ENCODE data around the gene SNPH.

Gene SNPH

DNA sequence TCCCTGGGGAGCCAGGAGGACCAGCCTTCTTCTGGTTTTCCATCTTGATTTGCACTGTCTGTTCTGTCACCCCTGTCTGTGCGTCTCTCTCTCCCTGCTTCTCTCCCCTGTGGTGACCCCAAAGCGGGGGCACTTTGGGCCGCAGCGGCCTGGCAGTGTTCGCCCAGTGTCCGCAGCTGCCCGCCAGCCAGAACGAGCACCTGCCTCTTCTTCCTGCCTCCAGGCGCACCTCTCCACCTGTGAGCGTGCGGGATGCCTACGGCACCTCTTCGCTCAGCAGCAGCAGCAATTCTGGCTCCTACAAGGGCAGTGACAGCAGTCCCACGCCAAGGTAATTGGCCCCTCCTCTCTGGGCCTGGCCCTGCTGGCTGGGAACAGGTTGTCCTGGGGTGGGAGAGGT, 30.8 kb downstream of the SNPH start:
- TF ChIP-seq, protein P1, sequence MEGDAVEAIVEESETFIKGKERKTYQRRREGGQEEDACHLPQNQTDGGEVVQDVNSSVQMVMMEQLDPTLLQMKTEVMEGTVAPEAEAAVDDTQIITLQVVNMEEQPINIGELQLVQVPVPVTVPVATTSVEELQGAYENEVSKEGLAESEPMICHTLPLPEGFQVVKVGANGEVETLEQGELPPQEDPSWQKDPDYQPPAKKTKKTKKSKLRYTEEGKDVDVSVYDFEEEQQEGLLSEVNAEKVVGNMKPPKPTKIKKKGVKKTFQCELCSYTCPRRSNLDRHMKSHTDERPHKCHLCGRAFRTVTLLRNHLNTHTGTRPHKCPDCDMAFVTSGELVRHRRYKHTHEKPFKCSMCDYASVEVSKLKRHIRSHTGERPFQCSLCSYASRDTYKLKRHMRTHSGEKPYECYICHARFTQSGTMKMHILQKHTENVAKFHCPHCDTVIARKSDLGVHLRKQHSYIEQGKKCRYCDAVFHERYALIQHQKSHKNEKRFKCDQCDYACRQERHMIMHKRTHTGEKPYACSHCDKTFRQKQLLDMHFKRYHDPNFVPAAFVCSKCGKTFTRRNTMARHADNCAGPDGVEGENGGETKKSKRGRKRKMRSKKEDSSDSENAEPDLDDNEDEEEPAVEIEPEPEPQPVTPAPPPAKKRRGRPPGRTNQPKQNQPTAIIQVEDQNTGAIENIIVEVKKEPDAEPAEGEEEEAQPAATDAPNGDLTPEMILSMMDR (IDR thresholded peaks at IDR 0.05): no peak

DNA sequence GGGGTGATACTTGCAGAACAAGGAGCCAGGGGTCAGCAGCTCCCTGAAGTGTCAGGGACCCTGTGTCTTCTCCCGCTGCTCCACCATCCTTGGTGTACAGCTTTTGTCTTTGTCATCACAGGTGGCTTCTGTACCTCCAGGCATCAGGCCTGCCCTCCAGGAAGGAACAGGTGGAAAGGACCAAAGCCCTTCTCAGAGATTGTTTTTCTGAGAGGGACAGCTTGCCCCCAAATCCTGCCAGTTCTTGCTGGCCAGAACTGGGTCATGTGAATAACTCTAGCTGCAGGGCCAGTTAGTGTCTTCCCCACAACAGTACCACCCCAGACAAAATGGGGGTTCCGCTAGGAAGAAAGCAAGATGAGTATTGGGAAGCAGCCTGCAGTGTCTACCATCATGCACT, 31.4 kb downstream of the SNPH start:
- TF ChIP-seq, protein P1 (IDR thresholded peaks at IDR 0.05): no peak

DNA sequence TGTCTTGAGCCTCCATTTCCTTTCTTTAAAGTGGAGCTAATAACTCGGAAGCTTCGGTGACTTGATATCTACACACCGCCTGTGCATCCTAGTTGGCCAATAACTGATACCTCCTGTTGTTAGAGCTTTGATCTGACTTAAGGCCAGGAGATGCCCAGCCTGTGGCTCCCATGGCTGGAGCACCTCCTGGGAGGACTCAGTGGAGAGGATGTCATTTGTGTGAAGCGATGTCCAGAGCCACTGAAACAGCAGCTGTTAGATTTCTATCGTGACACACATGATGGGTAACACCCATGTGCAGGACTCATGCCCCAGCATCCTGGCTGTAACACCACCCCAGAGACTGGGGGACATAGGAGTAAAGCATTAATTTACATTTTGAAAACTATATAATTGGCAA, 32.1 kb downstream of the SNPH start:
- TF ChIP-seq, protein P1 (IDR thresholded peaks at IDR 0.05): no peak

DNA sequence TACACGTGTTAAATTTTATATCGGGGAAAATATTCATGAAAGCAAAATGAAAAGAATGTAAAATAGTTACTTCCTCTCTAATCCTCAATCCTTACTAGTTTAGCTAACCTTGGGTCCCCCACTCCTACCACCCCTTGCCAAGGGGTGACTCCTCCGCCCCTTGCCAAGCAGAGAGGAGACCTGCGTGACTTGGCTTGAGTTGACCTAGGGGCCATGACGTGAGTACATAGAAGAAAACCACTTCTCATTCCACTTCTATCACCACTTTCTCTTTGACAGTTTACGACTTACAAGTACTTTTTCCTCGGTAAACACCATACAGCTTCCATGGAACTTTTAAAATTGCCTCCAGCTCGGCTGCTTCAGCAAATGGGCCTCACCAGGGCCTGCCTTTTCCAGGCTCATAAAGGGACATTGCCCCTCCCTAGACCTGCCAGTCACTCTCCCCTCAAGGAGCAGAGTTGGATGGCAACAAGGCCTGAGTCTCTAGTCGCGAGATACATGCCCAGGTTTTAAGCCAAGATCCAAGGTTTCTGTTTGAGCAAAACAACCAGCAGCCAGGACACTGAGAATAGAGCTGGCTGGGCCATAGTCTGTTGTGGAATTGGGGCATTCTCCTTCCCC, 32.9 kb downstream of the SNPH start:
- TF ChIP-seq, protein P1 (IDR thresholded peaks at IDR 0.05): no peak

DNA sequence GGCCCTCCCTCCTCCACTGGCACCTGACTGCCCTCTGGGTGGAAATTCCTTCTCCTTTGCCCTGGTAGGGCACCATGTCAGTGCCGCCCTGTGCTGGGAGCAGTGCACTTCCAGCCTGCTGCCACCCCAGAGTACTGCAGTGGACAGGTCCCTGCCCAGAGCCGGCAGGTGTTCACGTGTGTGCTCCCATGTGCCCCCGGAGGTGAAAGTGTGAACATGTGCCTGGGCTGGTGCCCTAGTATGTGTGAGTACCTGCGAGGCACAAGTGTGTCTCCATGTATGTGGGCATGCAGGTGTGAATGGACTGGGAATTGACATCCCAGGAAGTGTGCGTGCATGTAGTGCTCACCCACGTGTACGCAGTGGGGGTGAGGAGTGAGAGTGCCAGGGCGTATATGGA, 33.4 kb downstream of the SNPH start:
- TF ChIP-seq, protein P1 (IDR thresholded peaks at IDR 0.05): peak; percentile 38; the same call in 1 of the 2 replicates

DNA sequence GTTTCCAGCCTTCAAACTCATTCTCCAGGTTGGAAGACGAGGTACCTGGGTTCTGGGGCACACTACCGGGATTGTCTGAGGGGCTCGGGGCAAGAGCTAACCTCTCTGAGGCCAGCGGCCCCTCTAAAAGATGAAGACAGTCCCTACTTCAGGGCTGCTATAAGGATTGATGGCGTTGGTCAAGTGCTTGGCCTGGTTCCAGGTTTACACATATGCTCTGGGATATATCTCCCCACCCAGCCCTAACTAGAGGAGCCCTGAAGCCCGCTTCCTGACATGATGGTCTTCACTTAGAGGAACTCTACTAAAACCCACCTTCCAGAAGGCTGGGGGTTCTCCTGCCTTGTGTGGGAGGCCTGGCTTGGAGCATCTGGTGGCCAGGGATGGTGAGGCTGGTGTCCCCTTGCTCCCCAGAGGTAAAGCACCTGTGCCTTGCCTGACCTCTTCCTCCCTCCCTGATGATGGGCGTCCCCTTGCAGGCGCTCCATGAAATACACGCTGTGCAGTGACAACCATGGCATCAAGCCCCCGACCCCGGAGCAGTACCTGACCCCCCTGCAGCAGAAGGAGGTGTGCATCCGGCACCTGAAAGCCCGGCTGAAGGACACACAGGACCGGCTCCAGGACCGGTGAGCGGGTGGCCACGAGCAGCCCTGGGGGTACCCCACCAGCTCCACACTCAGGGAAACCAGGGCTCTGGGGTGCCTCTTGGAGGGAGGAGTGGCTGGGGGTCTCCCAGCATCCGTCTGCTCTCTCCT, 34.2 kb downstream of the SNPH start:
- TF ChIP-seq, protein P1 (IDR thresholded peaks at IDR 0.05): no peak

DNA sequence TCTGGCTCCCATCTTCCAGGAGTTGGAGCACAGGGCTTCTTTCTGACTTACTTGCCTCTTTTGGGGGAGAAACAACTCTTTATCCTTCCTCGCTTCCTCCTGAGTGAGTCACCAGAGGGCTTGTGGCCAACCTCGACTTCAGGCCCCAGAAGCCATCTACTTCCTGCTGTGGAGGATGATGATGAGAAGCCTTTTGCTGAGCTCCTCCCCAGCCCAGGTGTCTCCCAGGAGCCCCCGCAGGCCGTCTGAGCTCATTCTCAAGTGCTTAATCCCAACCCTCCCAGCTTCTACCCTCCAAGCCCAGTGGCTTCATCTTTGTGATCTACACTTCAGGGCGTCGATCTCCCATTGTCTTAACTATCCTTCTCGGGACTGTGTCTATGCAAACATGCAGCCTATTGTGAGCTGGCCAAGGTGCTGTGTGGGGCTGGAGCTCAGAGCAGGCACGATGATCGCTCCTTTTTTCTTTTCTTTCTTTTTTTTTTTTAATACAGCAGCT, 35.0 kb downstream of the SNPH start:
- TF ChIP-seq, protein P1 (IDR thresholded peaks at IDR 0.05): no peak
